Ascending aorta (tissue), 2 donors: ENCODE measurements around the gene LRCH1. TPM values are rescaled to one million over a fixed set of nuclear protein-coding genes. Genes with fewer than 3 reads are reported as not detected.

Experiments used
- DNase-seq, 2 donors: peaks; one replicate each; pipeline ENCODE4 v3.0.0-alpha.2; 2019; ENCODE audit warnings: low spot score in 2 of 2
- H3K27ac ChIP-seq, 2 donors: fragments of 200-600 bp; sonication (generic); one replicate each; pipeline ENCODE4 v1.5.1; 2016 to 2017; ENCODE audit warnings: mild to moderate bottlenecking in 1 of 2
- H3K27me3 ChIP-seq: fragments of 200-600 bp; sonication (generic); one replicate; pipeline ENCODE4 v1.5.1; 2017
- H3K36me3 ChIP-seq, 2 donors: fragments of 200-600 bp; sonication (generic); one replicate each; pipeline ENCODE4 v1.5.1; 2016
- H3K4me1 ChIP-seq, 2 donors: fragments of 200-600 bp; sonication (generic); one replicate each; pipeline ENCODE4 v1.5.1; 2016 to 2017; ENCODE audit warnings: mild to moderate bottlenecking in 1 of 2
- H3K4me3 ChIP-seq, 2 donors: fragments of 200-600 bp; sonication (generic); one replicate each; pipeline ENCODE4 v1.5.1; 2016 to 2017; ENCODE audit warnings: mild to moderate bottlenecking in 1 of 2
- H3K9me3 ChIP-seq, 2 donors: fragments of 200-600 bp; sonication (generic); one replicate each; pipeline ENCODE4 v1.5.1; 2016
- CTCF ChIP-seq, 3 experiments: fragments of 200-600 bp in 2 of 3; fragments of 450-650 bp in 1 of 3; sonication (generic) in 2 of 3; IDR thresholded peaks; one replicate each; pipeline ENCODE4 v1.5.1; 2016 to 2019; ENCODE audit warnings: antibody characterized with exemption in 3 of 3, mild to moderate bottlenecking in 1 of 3, moderate library complexity in 1 of 3
- intact Hi-C: fragments of 100-400 bp; cut with DNase I; formaldehyde crosslinking; loops from one replicate; pipeline ENCODE4 v1.15.1; 2023
- total RNA-seq: library from RNA; depleted of rRNA; stranded (reverse); fragments of >200 nt; gene quantifications from one replicate; pipeline ENCODE4 v1.1.0, GENCODE V29; 2016

LRCH1 gene
- total RNA-seq, 1 donor from 2014 or later: 45.4 TPM

DNA sequence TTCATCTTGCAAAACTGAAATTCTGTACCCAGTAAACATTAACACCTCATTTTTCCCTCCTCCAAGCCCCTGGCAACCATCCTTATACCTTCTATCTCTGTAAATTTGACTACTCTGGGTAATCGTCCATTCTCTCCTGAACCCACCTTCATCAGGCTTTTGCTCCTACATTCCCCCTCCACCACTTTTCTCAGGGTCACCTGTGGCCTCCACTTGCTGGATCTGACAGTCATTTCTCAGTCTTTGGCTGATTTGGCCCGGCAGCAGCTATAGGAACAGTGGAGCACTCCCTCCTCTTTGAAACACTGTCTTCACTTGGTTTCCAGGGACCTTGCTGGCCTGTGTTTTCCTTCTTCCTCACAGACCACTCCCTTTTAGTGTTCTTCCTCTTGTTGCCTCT lies 83.5 kb downstream of the LRCH1 start:
- Histone ChIP-seq H3K9me3 (no peaks in the 10 kb centered on the region), H3K4me3 (no peak overlapping the region), H3K27me3 (no peaks in the 10 kb centered on the region), H3K36me3 (no peaks in the 10 kb centered on the region), H3K27ac (no peak overlapping the region), H3K4me1 (peaks cover 0 to 46% of the 10 kb centered on the region in 2 donors)
- intact Hi-C loops: no loop called here
- no peak for TF ChIP-seq CTCF (IDR thresholded peaks at IDR 0.05)
- no peak for DNase-seq

DNA sequence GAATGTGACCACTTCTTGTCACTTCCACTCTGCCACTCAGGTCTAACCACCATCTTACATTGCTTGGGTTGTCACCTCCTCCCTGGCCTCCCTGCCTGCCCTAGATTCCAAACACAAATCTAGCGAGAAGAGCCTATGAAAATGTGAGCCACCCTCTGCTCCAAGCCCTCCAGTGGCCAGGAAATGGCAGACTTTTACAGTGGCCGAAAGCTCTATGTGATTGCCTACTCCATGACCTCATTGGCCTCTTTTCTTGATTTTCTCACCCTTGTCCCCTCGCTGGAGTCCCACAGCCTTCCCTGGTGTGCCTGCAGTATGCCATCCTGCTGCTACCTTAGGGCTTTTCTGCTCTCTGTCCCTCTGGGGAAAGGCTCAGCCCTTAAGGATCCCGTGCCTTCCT lies 84.2 kb downstream of the LRCH1 start:
- Histone ChIP-seq H3K27me3 (no peaks in the 10 kb centered on the region), H3K27ac (no peak overlapping the region), H3K4me1 (peaks cover 0 to 53% of the 10 kb centered on the region in 2 donors), H3K36me3 (no peaks in the 10 kb centered on the region), H3K9me3 (no peaks in the 10 kb centered on the region), H3K4me3 (no peak overlapping the region)
- intact Hi-C loops: no loop called here
- TF ChIP-seq CTCF (IDR thresholded peaks at IDR 0.05): no peak
- no peak for DNase-seq

DNA sequence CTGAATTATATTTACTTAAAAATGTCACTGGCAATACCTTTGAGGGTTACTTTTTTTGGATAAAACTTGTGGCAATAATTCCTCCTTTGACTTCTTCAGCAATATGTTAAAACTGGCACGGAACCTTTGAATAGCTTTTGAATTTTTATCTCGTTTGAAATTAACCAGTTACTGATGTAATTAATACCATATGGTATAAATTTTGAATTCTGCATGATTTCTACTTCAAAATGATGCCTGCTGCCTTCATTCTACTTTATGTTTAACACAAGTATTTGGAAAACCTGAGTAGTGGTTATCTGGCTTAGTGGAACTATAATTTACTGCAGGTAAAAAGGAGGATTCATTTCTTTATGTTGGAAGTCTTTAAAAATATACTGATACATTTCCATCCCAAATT lies 85.3 kb downstream of the LRCH1 start:
- Histone ChIP-seq H3K9me3 (no peaks in the 10 kb centered on the region), H3K4me3 (no peak overlapping the region), H3K27ac (no peak overlapping the region), H3K4me1 (peaks cover 0 to 55% of the 10 kb centered on the region in 2 donors), H3K27me3 (no peaks in the 10 kb centered on the region), H3K36me3 (no peaks in the 10 kb centered on the region)
- DNase-seq: no peak
- intact Hi-C loops: no loop called here
- TF ChIP-seq CTCF (IDR thresholded peaks at IDR 0.05): no peak

- H3K27ac ChIP-seq: peak overlapping the region; percentile 45 to 75
- peaks cover 0 to 57% of the 10 kb centered on the region in 2 donors for H3K4me1 ChIP-seq
- no peak for TF ChIP-seq CTCF (IDR thresholded peaks at IDR 0.05)
- no peaks in the 10 kb centered on the region for H3K27me3 ChIP-seq
- H3K4me3 ChIP-seq: no peak overlapping the region
- H3K36me3 ChIP-seq: no peaks in the 10 kb centered on the region
- no peaks in the 10 kb centered on the region for H3K9me3 ChIP-seq
- intact Hi-C loops: no loop called here
- DNase-seq: no peak
Observed at GRCh38 chr13:46639033-46639981, 86.3 kb downstream of the LRCH1 start.

DNA sequence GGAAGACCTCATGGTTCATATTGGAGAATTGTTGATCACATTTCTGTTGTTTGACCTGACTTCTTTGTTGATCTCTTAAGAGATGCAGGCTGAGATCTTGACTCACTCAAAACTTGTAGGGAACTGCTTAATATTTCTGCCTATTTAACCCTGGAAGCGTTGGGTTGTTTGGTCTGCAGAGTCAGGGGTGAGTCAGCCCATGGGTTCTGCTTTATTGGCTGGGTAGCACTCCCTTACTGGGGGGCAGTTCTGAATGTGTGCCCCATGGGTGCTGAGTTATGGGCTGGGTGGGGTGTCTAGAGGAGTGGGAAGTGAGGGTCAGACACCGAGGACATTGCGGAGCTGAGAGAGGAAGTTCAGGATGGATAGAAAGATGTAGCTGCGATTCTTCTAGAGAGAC lies 87.9 kb downstream of the LRCH1 start:
- Histone ChIP-seq H3K4me1 (peaks cover 0 to 63% of the 10 kb centered on the region in 2 donors), H3K27ac (peak overlapping the region; percentile 68 to 75), H3K9me3 (no peaks in the 10 kb centered on the region), H3K36me3 (no peaks in the 10 kb centered on the region), H3K27me3 (no peaks in the 10 kb centered on the region), H3K4me3 (peak overlapping the region in 1 of 2 donors; percentile 37)
- DNase-seq: peak in 1 of 2 donors; percentile 71
- no peak for TF ChIP-seq CTCF (IDR thresholded peaks at IDR 0.05)
- intact Hi-C loops: no loop called here
